Medulla oblongata (tissue), 1 donor: ENCODE results near the gene KCNQ1.

Source experiments
- DNase-seq: peaks from one replicate; pipeline ENCODE4 v3.0.0-alpha.2; 2015; ENCODE audit errors: extremely low spot score

Gene KCNQ1

GRCh38 chr11:2825889-2826678 lies 381.3 kb downstream of the KCNQ1 start:
- peak; percentile 47 for DNase-seq

GRCh38 chr11:2826679-2827056 lies 381.9 kb downstream of the KCNQ1 start:
- peak; percentile 64 for DNase-seq

- DNase-seq = no peak
These were observed 382.4 kb downstream of the KCNQ1 start for GRCh38 chr11:2827256-2827655.

- DNase-seq = no peak
These were observed 383.0 kb downstream of the KCNQ1 start for GRCh38 chr11:2827792-2828191.

- DNase-seq = no peak
These were observed 383.9 kb downstream of the KCNQ1 start for GRCh38 chr11:2828585-2829330.

GRCh38 chr11:2830030-2830812 lies 385.4 kb downstream of the KCNQ1 start:
- no peak for DNase-seq

- DNase-seq = no peak
These were observed 386.1 kb downstream of the KCNQ1 start for GRCh38 chr11:2830886-2831285.

GRCh38 chr11:2831781-2832532 lies 387.1 kb downstream of the KCNQ1 start:
- no peak for DNase-seq

GRCh38 chr11:2832533-2833020 lies 387.8 kb downstream of the KCNQ1 start:
- no peak for DNase-seq

GRCh38 chr11:2833051-2833715 lies 388.4 kb downstream of the KCNQ1 start:
- no peak for DNase-seq

- DNase-seq = no peak
These were observed 389.1 kb downstream of the KCNQ1 start for GRCh38 chr11:2833716-2834502.

GRCh38 chr11:2834503-2835273 lies 389.9 kb downstream of the KCNQ1 start:
- no peak for DNase-seq

- no peak for DNase-seq
These were observed 390.5 kb downstream of the KCNQ1 start for GRCh38 chr11:2835296-2835695.

GRCh38 chr11:2835751-2836150 lies 390.9 kb downstream of the KCNQ1 start:
- DNase-seq = no peak

GRCh38 chr11:2836315-2837095 lies 391.7 kb downstream of the KCNQ1 start:
- no peak for DNase-seq

GRCh38 chr11:2837096-2837601 lies 392.3 kb downstream of the KCNQ1 start:
- DNase-seq = peak; percentile 11

GRCh38 chr11:2837651-2838050 lies 392.8 kb downstream of the KCNQ1 start:
- DNase-seq = no peak

- DNase-seq = no peak
These were observed 393.3 kb downstream of the KCNQ1 start for GRCh38 chr11:2838091-2838490.
